NCI-H1930 (cell line): Measurements from ENCODE around the gene OR10H1.
A peak's percentile ranks its signal among the peaks of the same experiment; 100 is the strongest.
"Not testable (repeated sequence)": the region's sequence is repeated elsewhere in the genome, so short reads cannot be mapped to it uniquely, and the experiment has no call there.

ENCODE experiments used
- DNase-seq, 2 experiments: peaks; one replicate each; lab custom pipeline; 2025; lab: John Stamatoyannopoulos, UW

Gene OR10H1

GRCh38 chr19:15815306-15815705 lies at the start of gene OR10H1:
Gene OR10H1, minus strand, starts transcription at chr19:15815664. Its CDS starts 7,627 bp downstream, at chr19:15808037.
- DNase-seq: no peak

- DNase-seq: no peak
Observed at GRCh38 chr19:15864824-15865223, 49.4 kb upstream of the OR10H1 start.

GRCh38 chr19:15863272-15863671 lies 47.8 kb upstream of the OR10H1 start:
- no peak for DNase-seq

- no peak for DNase-seq
Observed at GRCh38 chr19:15862444-15862843, 47.0 kb upstream of the OR10H1 start.

- no peak for DNase-seq
Observed at GRCh38 chr19:15860522-15860921, 45.1 kb upstream of the OR10H1 start.

GRCh38 chr19:15859187-15859586 lies 43.7 kb upstream of the OR10H1 start:
- no peak for DNase-seq

- DNase-seq: no peak
Observed at GRCh38 chr19:15850385-15850784, 34.9 kb upstream of the OR10H1 start.

GRCh38 chr19:15846923-15847322 lies 31.5 kb upstream of the OR10H1 start:
- no peak for DNase-seq

GRCh38 chr19:15843894-15844222 lies 28.4 kb upstream of the OR10H1 start:
- DNase-seq: not testable (repeated sequence)

- no peak for DNase-seq
Observed at GRCh38 chr19:15843203-15843893, 27.9 kb upstream of the OR10H1 start.

- DNase-seq: no peak
Observed at GRCh38 chr19:15841875-15842569, 26.6 kb upstream of the OR10H1 start.

GRCh38 chr19:15840833-15841232 lies 25.4 kb upstream of the OR10H1 start:
- DNase-seq: no peak

- DNase-seq: not testable (repeated sequence)
Observed at GRCh38 chr19:15839888-15840287, 24.4 kb upstream of the OR10H1 start.

- no peak for DNase-seq
Observed at GRCh38 chr19:15838351-15838750, 22.9 kb upstream of the OR10H1 start.

- DNase-seq: no peak
Observed at GRCh38 chr19:15837221-15837731, 21.8 kb upstream of the OR10H1 start.

- peak; percentile 53 to 68 for DNase-seq
Observed at GRCh38 chr19:15836330-15837220, 21.1 kb upstream of the OR10H1 start.

GRCh38 chr19:15835565-15836329 lies 20.3 kb upstream of the OR10H1 start:
- DNase-seq: not testable (repeated sequence)

GRCh38 chr19:15834232-15834631 lies 18.8 kb upstream of the OR10H1 start:
- DNase-seq: not testable (repeated sequence)

- DNase-seq: no peak
Observed at GRCh38 chr19:15831626-15832025, 16.2 kb upstream of the OR10H1 start.

GRCh38 chr19:15829786-15830185 lies 14.3 kb upstream of the OR10H1 start:
- no peak for DNase-seq

GRCh38 chr19:15829306-15829698 lies 13.8 kb upstream of the OR10H1 start:
- DNase-seq: no peak
